CD14-positive monocyte (primary cell): ENCODE data around the gene BNC2. TPM values are rescaled to one million over a fixed set of nuclear protein-coding genes. Genes with fewer than 3 reads are reported as not detected.

Experiments used
- DNase-seq, 3 donors: peaks; one replicate each; pipeline ENCODE4 v3.0.0-alpha.2; 2011 to 2022
- H2AFZ ChIP-seq: 2 replicates; pipeline ENCODE4 v1.6.0; 2012; ENCODE audit warnings: mild to moderate bottlenecking, low read depth, low read length, inconsistent platforms; ENCODE audit not compliant: insufficient read depth, poor library complexity, severe bottlenecking
- H3K27ac ChIP-seq, 2 donors: 1 replicate in 1 of 2; 2 replicates in 1 of 2; pipeline ENCODE4 v1.5.1; 2012 to 2013; ENCODE audit warnings: low read length in 2 of 2, control low read depth in 1 of 2, inconsistent platforms in 1 of 2, low read depth in 1 of 2, mild to moderate bottlenecking in 1 of 2
- H3K27me3 ChIP-seq, 2 donors: one replicate each; pipeline versions ENCODE4 v1.6.0 to v1.6.1; 2011 to 2013; ENCODE audit warnings: low read length in 2 of 2; ENCODE audit not compliant: control insufficient read depth in 2 of 2, insufficient read depth in 2 of 2
- H3K36me3 ChIP-seq, 2 donors: replicated peaks in 1 of 2; 1 replicate in 1 of 2; 2 replicates in 1 of 2; pipeline versions ENCODE4 v1.5.1 to v1.6.1; 2012 to 2013; ENCODE audit warnings: low read length in 2 of 2, control low read depth in 1 of 2, inconsistent platforms in 1 of 2, mild to moderate bottlenecking in 1 of 2; ENCODE audit not compliant: insufficient read depth in 2 of 2, control insufficient read depth in 1 of 2
- H3K4me1 ChIP-seq, 2 donors: 1 replicate in 1 of 2; 2 replicates in 1 of 2; pipeline versions ENCODE4 v1.5.1 to v1.6.1; 2012 to 2013; ENCODE audit warnings: low read length in 2 of 2, control low read depth in 1 of 2, inconsistent platforms in 1 of 2, mild to moderate bottlenecking in 1 of 2, moderate library complexity in 1 of 2; ENCODE audit not compliant: insufficient read depth in 2 of 2, control insufficient read depth in 1 of 2
- H3K4me2 ChIP-seq: replicated peaks from 2 replicates; pipeline ENCODE3; 2012; ENCODE audit warnings: low read length, moderate library complexity, mild to moderate bottlenecking; ENCODE audit not compliant: poor library complexity, severe bottlenecking; ENCODE audit errors: extremely low read depth
- H3K4me3 ChIP-seq, 3 experiments: fragments of 200-600 bp in 1 of 3; sonication (generic) in 1 of 3; replicated peaks in 1 of 3; 1 replicate in 2 of 3; 2 replicates in 1 of 3; pipeline ENCODE4 v1.5.1; 2011 to 2013; ENCODE audit warnings: low read length in 3 of 3, mild to moderate bottlenecking in 3 of 3, control low read depth in 2 of 3, low read depth in 2 of 3, inconsistent platforms in 1 of 3, moderate library complexity in 1 of 3
- H3K79me2 ChIP-seq: 2 replicates; pipeline ENCODE4 v1.6.0; 2012; ENCODE audit warnings: mild to moderate bottlenecking, control low read depth, inconsistent platforms, low read length, moderate library complexity; ENCODE audit not compliant: insufficient read depth
- H3K9ac ChIP-seq: 2 replicates; pipeline ENCODE4 v1.6.0; 2017; ENCODE audit warnings: low read length, mild to moderate bottlenecking; ENCODE audit not compliant: insufficient read depth, poor library complexity, severe bottlenecking
- H3K9me3 ChIP-seq, 2 donors: replicated peaks in 1 of 2; 1 replicate in 1 of 2; 2 replicates in 1 of 2; pipeline versions ENCODE4 v1.5.1 to v1.6.1; 2012 to 2013; ENCODE audit warnings: low read length in 2 of 2, control low read depth in 1 of 2; ENCODE audit not compliant: control insufficient read depth in 1 of 2, insufficient read depth in 1 of 2
- H4K20me1 ChIP-seq: 2 replicates; pipeline ENCODE4 v1.6.0; 2012; ENCODE audit warnings: mild to moderate bottlenecking, low read length, control low read depth, moderate library complexity; ENCODE audit not compliant: insufficient read depth
- H3K27ac Mint-ChIP-seq, 7 donors: one replicate each; pipeline ENCODE4 v1.8.0; 2020; ENCODE audit warnings: mild to moderate bottlenecking in 7 of 7, mixed read lengths in 7 of 7, moderate library complexity in 6 of 7, inconsistent platforms in 2 of 7
- H3K27me3 Mint-ChIP-seq, 3 donors: one replicate each; pipeline ENCODE4 v1.8.0; 2021 to 2022; ENCODE audit warnings: low read depth in 3 of 3, mild to moderate bottlenecking in 3 of 3, mixed read lengths in 3 of 3, moderate library complexity in 3 of 3, inconsistent platforms in 1 of 3
- H3K36me3 Mint-ChIP-seq, 2 donors: one replicate each; pipeline ENCODE4 v1.8.0; 2020; ENCODE audit warnings: mixed read lengths in 2 of 2, inconsistent platforms in 1 of 2, mild to moderate bottlenecking in 1 of 2
- H3K4me1 Mint-ChIP-seq: one replicate; pipeline ENCODE4 v1.8.0; 2020; ENCODE audit warnings: mild to moderate bottlenecking, mixed read lengths
- H3K4me3 Mint-ChIP-seq, 2 donors: one replicate each; pipeline ENCODE4 v1.8.0; 2020; ENCODE audit warnings: mild to moderate bottlenecking in 2 of 2, mixed read lengths in 2 of 2, moderate library complexity in 1 of 2
- H3K9me3 Mint-ChIP-seq, 7 donors: one replicate each; pipeline ENCODE4 v1.8.0; 2020 to 2022; ENCODE audit warnings: mixed read lengths in 7 of 7, mild to moderate bottlenecking in 6 of 7, moderate library complexity in 6 of 7, inconsistent platforms in 2 of 7
- WGBS: methylation state at CpG from one replicate; pipeline ENCODE4 v1.1.5; 2013; ENCODE audit warnings: missing lambda C conversion rate; ENCODE audit not compliant: insufficient coverage; 5-methylcytosine and 5-hydroxymethylcytosine counted together
- intact Hi-C, 2 donors: fragments of 100-400 bp; cut with micrococcal nuclease; formaldehyde crosslinking; loops; one replicate each; pipeline versions ENCODE4 v1.15.0 to v1.15.1; 2023
- polyA plus RNA-seq, 3 donors: library from polyadenylated mRNA; depleted of rRNA in 1 of 3; unstranded in 2 of 3; stranded (reverse) in 1 of 3; fragments of 300-500 nt in 2 of 3; fragments of >200 nt in 1 of 3; fragmentation: Illumina TruSeq in 2 of 3; gene quantifications; 1 replicate in 2 of 3; 2 replicates in 1 of 3; pipeline ENCODE4 v1.2.3, GENCODE V29; 2012 to 2021
- TF ChIP-seq, protein P1 (sequence below): fragments of 200-600 bp; IDR thresholded peaks from one replicate; pipeline ENCODE4 v1.8.0; 2022; ENCODE audit warnings: antibody characterized with exemption, mild to moderate bottlenecking

The BNC2 gene
- polyA plus RNA-seq, 3 donors = 0.01 TPM; not detected in 2

DNA sequence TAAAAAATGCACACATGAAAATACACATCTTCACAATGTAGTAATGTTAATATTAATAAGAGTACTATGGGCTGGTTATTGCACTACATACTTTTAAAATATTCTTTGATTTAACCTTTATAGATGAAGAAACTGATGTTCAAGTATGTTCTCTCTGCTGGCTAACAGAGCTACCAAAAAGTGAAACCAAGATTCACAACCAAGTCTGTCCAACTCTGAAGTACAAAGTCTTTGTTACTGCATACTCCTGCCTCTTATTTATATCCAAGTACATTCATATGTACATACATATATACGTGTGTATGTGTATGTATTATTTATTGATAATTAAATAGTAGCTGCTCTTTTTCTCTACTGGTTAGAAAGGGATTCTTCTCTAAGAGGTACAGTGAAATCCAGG is 325.6 kb downstream of the BNC2 start:
- Histone ChIP-seq H3K4me1 (no peaks in the 10 kb centered on the region), H3K27ac (no peak overlapping the region), H4K20me1 (no peaks in the 10 kb centered on the region), H3K79me2 (no peaks in the 10 kb centered on the region), H2AFZ (no peak overlapping the region), H3K4me3 (no peak overlapping the region), H3K27me3 (no peaks in the 10 kb centered on the region), H3K9ac (no peak overlapping the region), H3K9me3 (no peaks in the 10 kb centered on the region), H3K36me3 (no peaks in the 10 kb centered on the region), H3K4me2 (no peak overlapping the region)
- no CpG with 5 or more reads among the region's 1 CpG for WGBS
- H3K9me3 Mint-ChIP-seq = peaks cover 0 to 3% (median 0%) of the 10 kb centered on the region in 7 donors
- intact Hi-C loops = no loop called here
- DNase-seq = no peak
- no peak overlapping the region for H3K27ac Mint-ChIP-seq
- no peaks in the 10 kb centered on the region for H3K36me3 Mint-ChIP-seq
- H3K27me3 Mint-ChIP-seq = peaks cover 0 to 2% (median 2%) of the 10 kb centered on the region in 3 donors
- TF ChIP-seq, protein P1, sequence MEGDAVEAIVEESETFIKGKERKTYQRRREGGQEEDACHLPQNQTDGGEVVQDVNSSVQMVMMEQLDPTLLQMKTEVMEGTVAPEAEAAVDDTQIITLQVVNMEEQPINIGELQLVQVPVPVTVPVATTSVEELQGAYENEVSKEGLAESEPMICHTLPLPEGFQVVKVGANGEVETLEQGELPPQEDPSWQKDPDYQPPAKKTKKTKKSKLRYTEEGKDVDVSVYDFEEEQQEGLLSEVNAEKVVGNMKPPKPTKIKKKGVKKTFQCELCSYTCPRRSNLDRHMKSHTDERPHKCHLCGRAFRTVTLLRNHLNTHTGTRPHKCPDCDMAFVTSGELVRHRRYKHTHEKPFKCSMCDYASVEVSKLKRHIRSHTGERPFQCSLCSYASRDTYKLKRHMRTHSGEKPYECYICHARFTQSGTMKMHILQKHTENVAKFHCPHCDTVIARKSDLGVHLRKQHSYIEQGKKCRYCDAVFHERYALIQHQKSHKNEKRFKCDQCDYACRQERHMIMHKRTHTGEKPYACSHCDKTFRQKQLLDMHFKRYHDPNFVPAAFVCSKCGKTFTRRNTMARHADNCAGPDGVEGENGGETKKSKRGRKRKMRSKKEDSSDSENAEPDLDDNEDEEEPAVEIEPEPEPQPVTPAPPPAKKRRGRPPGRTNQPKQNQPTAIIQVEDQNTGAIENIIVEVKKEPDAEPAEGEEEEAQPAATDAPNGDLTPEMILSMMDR = no peak
- no peak overlapping the region for H3K4me3 Mint-ChIP-seq
- H3K4me1 Mint-ChIP-seq = no peaks in the 10 kb centered on the region

DNA sequence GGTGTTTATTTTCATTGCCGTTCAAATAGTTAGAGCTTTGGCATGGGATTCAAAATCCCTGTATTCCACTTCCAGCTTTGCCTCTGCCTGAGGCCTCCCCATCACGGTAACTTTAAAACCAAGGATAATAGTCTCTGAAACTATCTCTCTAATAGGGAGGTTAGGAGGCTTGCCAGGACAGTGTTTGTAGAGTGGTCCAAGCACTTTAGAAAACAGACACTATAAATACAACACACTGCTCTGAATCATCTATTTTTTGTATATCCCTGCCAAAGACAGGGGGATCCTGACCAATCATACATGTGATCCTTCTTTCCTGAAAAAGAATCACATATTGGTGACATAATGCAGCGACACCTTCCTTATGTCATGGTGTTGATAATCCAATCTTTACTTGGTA is 326.8 kb downstream of the BNC2 start:
- no CpG with 5 or more reads among the region's 3 CpGs for WGBS
- H3K27me3 Mint-ChIP-seq = peaks cover 0 to 2% (median 2%) of the 10 kb centered on the region in 3 donors
- intact Hi-C loops = no loop called here
- no peak overlapping the region for H3K4me2 ChIP-seq
- H3K27ac ChIP-seq = no peak overlapping the region
- H3K4me3 Mint-ChIP-seq = no peak overlapping the region
- no peaks in the 10 kb centered on the region for H3K79me2 ChIP-seq
- H3K4me3 ChIP-seq = no peak overlapping the region
- H3K36me3 Mint-ChIP-seq = no peaks in the 10 kb centered on the region
- H2AFZ ChIP-seq = no peak overlapping the region
- H3K27ac Mint-ChIP-seq = no peak overlapping the region
- no peak overlapping the region for H3K9ac ChIP-seq
- H3K27me3 ChIP-seq = no peaks in the 10 kb centered on the region
- H3K36me3 ChIP-seq = no peaks in the 10 kb centered on the region
- peaks cover 0 to 3% (median 0%) of the 10 kb centered on the region in 7 donors for H3K9me3 Mint-ChIP-seq
- no peaks in the 10 kb centered on the region for H3K9me3 ChIP-seq
- no peaks in the 10 kb centered on the region for H3K4me1 ChIP-seq
- H4K20me1 ChIP-seq = no peaks in the 10 kb centered on the region
- TF ChIP-seq, protein P1 = no peak
- no peak for DNase-seq
- H3K4me1 Mint-ChIP-seq = no peaks in the 10 kb centered on the region
